ENCODE results near the gene SRCIN1. TPM values are rescaled to one million over a fixed set of nuclear protein-coding genes. Genes with fewer than 3 reads are reported as not detected.

Gene SRCIN1
- total RNA-seq, 1 experiment from 2014 or later, result 6.9 TPM

- no peak for DNase-seq
- H3K23ac ChIP-seq (ENCODE audit: insufficient read length, low read depth, low read length), result no peak overlapping the region
- no peak overlapping the region for H2BK12ac ChIP-seq (ENCODE audit: insufficient read length, low read depth, low read length)
- H3K56ac ChIP-seq (ENCODE audit: insufficient read length, low read depth, low read length), result no peak overlapping the region
- no peak overlapping the region for H3K18ac ChIP-seq (ENCODE audit: insufficient read length, low read depth, low read length)
- no peak overlapping the region for H4K5ac ChIP-seq (ENCODE audit: insufficient read length, low read depth, low read length)
- H4K8ac ChIP-seq (replicated peaks; ENCODE audit: insufficient read length, low read depth, low read length), result no peak overlapping the region
- no peak overlapping the region for H2BK15ac ChIP-seq (ENCODE audit: low read depth, low read length)
- no peak overlapping the region for H2AK5ac ChIP-seq (ENCODE audit: insufficient read length, low read length)
- peaks cover 3% of the 10 kb centered on the region for H3K23me2 ChIP-seq (ENCODE audit: insufficient read length, low read depth, low read length, poor library complexity, severe bottlenecking)
- H3K27ac ChIP-seq (ENCODE audit: insufficient read length, low read depth, low read length), result no peak overlapping the region
- no peaks in the 10 kb centered on the region for H3K9me3 ChIP-seq (ENCODE audit: control insufficient read depth, low read depth, low read length)
- no CpG with 5 or more reads among the region's 21 CpGs for WGBS (ENCODE audit: extremely low coverage, insufficient read length, low lambda C conversion rate)
- no peak overlapping the region for H4K91ac ChIP-seq (ENCODE audit: insufficient read length, low read depth, low read length)
- H3K27me3 ChIP-seq (ENCODE audit: insufficient read depth, low read length), result peaks cover 68% of the 10 kb centered on the region
- H3K14ac ChIP-seq (ENCODE audit: insufficient read depth, low read length), result no peak overlapping the region
- no peak overlapping the region for H2BK120ac ChIP-seq (ENCODE audit: low read depth, low read length, poor library complexity, severe bottlenecking)
- H3K4me2 ChIP-seq (ENCODE audit: insufficient read depth, insufficient read length, low read length), result no peak overlapping the region
- Mint-ChIP-seq H3K4me3 (no peak overlapping the region), H3K9me3 (no peaks in the 10 kb centered on the region; a peak in 2 of 5 replicates), H3K4me1 (peaks cover 29 to 46% of the 10 kb centered on the region in 2 experiments), H3K36me3 (ENCODE audit: insufficient read depth in 1 of 3, low read depth in 3 of 3) (no peaks in the 10 kb centered on the region), H3K27ac (no peak overlapping the region), H3K27me3 (ENCODE audit: low read depth) (peaks cover 95% of the 10 kb centered on the region)
- no peaks in the 10 kb centered on the region for H4K20me1 ChIP-seq (ENCODE audit: control insufficient read depth, insufficient read depth, insufficient read length)
- H2BK20ac ChIP-seq (ENCODE audit: low read depth, low read length, poor library complexity, severe bottlenecking), result no peak overlapping the region
- no peaks in the 10 kb centered on the region for H3K79me2 ChIP-seq (ENCODE audit: insufficient read depth, low read length)
- no peak overlapping the region for H2BK5ac ChIP-seq (ENCODE audit: insufficient read length, low read length)
- H3K4ac ChIP-seq (ENCODE audit: low read depth, low read length), result no peak overlapping the region
- no peak overlapping the region for H3K9ac ChIP-seq (ENCODE audit: extremely low read depth, insufficient read length, low read length)
- H3K79me1 ChIP-seq (ENCODE audit: insufficient read depth, low read depth, low read length, poor library complexity, severe bottlenecking), result no peaks in the 10 kb centered on the region
- H3T11ph ChIP-seq (ENCODE audit: low read length), result no peak overlapping the region
- H2AFZ ChIP-seq (ENCODE audit: low read length), result no peak overlapping the region
- 0 out of 2 replicates have a peak, but pooled peaks cover under 1% of the 10 kb centered on the region for H3K4me1 ChIP-seq (ENCODE audit: insufficient read depth, low read length)
- TF ChIP-seq CTCF (conservative IDR thresholded peaks at IDR 0.05), result no peak
These were observed 35.8 kb downstream of the SRCIN1 start for GRCh38 chr17:38569701-38570512.

Measured in H9 (cell line).